Skeletal muscle satellite cell (primary cell): ENCODE measurements around the gene MYADML2.
A peak's percentile ranks its signal among the peaks of the same experiment; 100 is the strongest.
"Not testable (repeated sequence)": the region's sequence is repeated elsewhere in the genome, so short reads cannot be mapped to it uniquely, and the experiment has no call there.

Source experiments
- H3K27me3 ChIP-seq: 2 replicates; pipeline ENCODE4 v1.7.0; 2013; ENCODE audit warnings: low read length; ENCODE audit not compliant: control insufficient read depth, insufficient read depth
- H3K36me3 ChIP-seq: 2 replicates; pipeline ENCODE4 v1.7.0; 2013; ENCODE audit warnings: mild to moderate bottlenecking, control low read depth, low read length; ENCODE audit not compliant: insufficient read depth
- H3K4me1 ChIP-seq: 2 replicates; pipeline ENCODE4 v1.7.0; 2013; ENCODE audit warnings: low read length; ENCODE audit not compliant: control insufficient read depth, insufficient read depth
- H3K4me2 ChIP-seq: 2 replicates; pipeline ENCODE4 v1.7.0; 2013; ENCODE audit warnings: mild to moderate bottlenecking, low read length
- H3K4me3 ChIP-seq: 2 replicates; pipeline ENCODE4 v1.7.0; 2013; ENCODE audit warnings: low read length
- H3K9ac ChIP-seq: 2 replicates; pipeline ENCODE4 v1.7.0; 2013; ENCODE audit warnings: mild to moderate bottlenecking, low read depth, low read length, moderate library complexity
- H3K9me3 ChIP-seq: replicated peaks from 2 replicates; pipeline ENCODE4 v1.7.0; 2013; ENCODE audit warnings: mild to moderate bottlenecking, control low read depth, low read length

MYADML2 gene

GRCh38 chr17:81922566-81923301 lies 24.3 kb downstream of the MYADML2 start:
- peaks cover 27% of the 10 kb centered on the region for H3K4me1 ChIP-seq
- H3K4me3 ChIP-seq = no peak overlapping the region
- H3K4me2 ChIP-seq = peak overlapping the region; percentile 88
- H3K27me3 ChIP-seq = no peaks in the 10 kb centered on the region
- H3K9ac ChIP-seq = peak overlapping the region; percentile 75
- peaks cover 42% of the 10 kb centered on the region for H3K36me3 ChIP-seq
- no peaks in the 10 kb centered on the region for H3K9me3 ChIP-seq

GRCh38 chr17:81921996-81922565 lies 25.0 kb downstream of the MYADML2 start:
- no peaks in the 10 kb centered on the region for H3K27me3 ChIP-seq
- H3K4me1 ChIP-seq = peaks cover 30% of the 10 kb centered on the region
- H3K4me2 ChIP-seq = no peak overlapping the region
- no peaks in the 10 kb centered on the region for H3K9me3 ChIP-seq
- no peak overlapping the region for H3K4me3 ChIP-seq
- H3K9ac ChIP-seq = no peak overlapping the region
- peaks cover 42% of the 10 kb centered on the region for H3K36me3 ChIP-seq

- Histone ChIP-seq H3K9ac (no peak overlapping the region), H3K9me3 (no peaks in the 10 kb centered on the region), H3K4me1 (peaks cover 34% of the 10 kb centered on the region), H3K4me2 (no peak overlapping the region), H3K27me3 (no peaks in the 10 kb centered on the region), H3K36me3 (peaks cover 42% of the 10 kb centered on the region), H3K4me3 (no peak overlapping the region)
Observed at GRCh38 chr17:81921537-81921862, 25.5 kb downstream of the MYADML2 start.

- Histone ChIP-seq H3K4me1 (peaks cover 29% of the 10 kb centered on the region), H3K9ac (no peak overlapping the region), H3K9me3 (no peaks in the 10 kb centered on the region), H3K4me3 (no peak overlapping the region), H3K36me3 (peaks cover 43% of the 10 kb centered on the region), H3K4me2 (no peak overlapping the region), H3K27me3 (no peaks in the 10 kb centered on the region)
Observed at GRCh38 chr17:81920612-81921536, 26.2 kb downstream of the MYADML2 start.

GRCh38 chr17:81918832-81919545 lies 28.0 kb downstream of the MYADML2 start:
- no peaks in the 10 kb centered on the region for H3K9me3 ChIP-seq
- no peak overlapping the region for H3K4me3 ChIP-seq
- H3K27me3 ChIP-seq = no peaks in the 10 kb centered on the region
- peaks cover 59% of the 10 kb centered on the region for H3K36me3 ChIP-seq
- no peak overlapping the region for H3K4me2 ChIP-seq
- no peak overlapping the region for H3K9ac ChIP-seq
- peaks cover 13% of the 10 kb centered on the region for H3K4me1 ChIP-seq

GRCh38 chr17:81918333-81918669 lies 28.7 kb downstream of the MYADML2 start:
- not testable (repeated sequence) for H3K4me1 ChIP-seq
- peak overlapping the region; percentile 97 for H3K4me3 ChIP-seq

GRCh38 chr17:81917565-81918332 lies 29.3 kb downstream of the MYADML2 start, which contains the start of gene SIRT7:
Gene SIRT7, minus strand, starts transcription at chr17:81918176. Its CDS starts 45 bp downstream, at chr17:81918131.
- no peaks in the 10 kb centered on the region for H3K27me3 ChIP-seq
- no peaks in the 10 kb centered on the region for H3K9me3 ChIP-seq
- H3K4me2 ChIP-seq = peak within 1 kb of the TSS; percentile 93
- H3K4me1 ChIP-seq = peaks cover 8% of the 10 kb centered on the region
- peak within 1 kb of the TSS; percentile 88 for H3K9ac ChIP-seq
- peaks cover 71% of the 10 kb centered on the region for H3K36me3 ChIP-seq
- peak within 1 kb of the TSS; percentile 97 for H3K4me3 ChIP-seq

More at GRCh38 chr17:81918333-81918669, 28.7 kb downstream of the MYADML2 start:
- H3K9ac ChIP-seq, H3K9me3 ChIP-seq, H3K27me3 ChIP-seq: not testable (repeated sequence)
- Histone ChIP-seq H3K4me2 (peak overlapping the region; percentile 47), H3K36me3 (peaks cover 66% of the 10 kb centered on the region)

- Histone ChIP-seq H3K9ac (peak overlapping the region; percentile 88), H3K9me3 (no peaks in the 10 kb centered on the region), H3K4me3 (peak overlapping the region; percentile 97), H3K4me2 (peak overlapping the region; percentile 93), H3K27me3 (no peaks in the 10 kb centered on the region), H3K36me3 (peaks cover 72% of the 10 kb centered on the region), H3K4me1 (peaks cover 10% of the 10 kb centered on the region)
Observed at GRCh38 chr17:81916234-81917001, 30.6 kb downstream of the MYADML2 start.

- Histone ChIP-seq H3K27me3 (no peaks in the 10 kb centered on the region), H3K36me3 (peaks cover 62% of the 10 kb centered on the region), H3K9ac (no peak overlapping the region), H3K4me2 (no peak overlapping the region), H3K4me3 (no peak overlapping the region), H3K9me3 (no peaks in the 10 kb centered on the region), H3K4me1 (peaks cover 14% of the 10 kb centered on the region)
Observed at GRCh38 chr17:81915331-81915730, 31.7 kb downstream of the MYADML2 start.
